ENCODE results near the gene EHBP1.

DNA sequence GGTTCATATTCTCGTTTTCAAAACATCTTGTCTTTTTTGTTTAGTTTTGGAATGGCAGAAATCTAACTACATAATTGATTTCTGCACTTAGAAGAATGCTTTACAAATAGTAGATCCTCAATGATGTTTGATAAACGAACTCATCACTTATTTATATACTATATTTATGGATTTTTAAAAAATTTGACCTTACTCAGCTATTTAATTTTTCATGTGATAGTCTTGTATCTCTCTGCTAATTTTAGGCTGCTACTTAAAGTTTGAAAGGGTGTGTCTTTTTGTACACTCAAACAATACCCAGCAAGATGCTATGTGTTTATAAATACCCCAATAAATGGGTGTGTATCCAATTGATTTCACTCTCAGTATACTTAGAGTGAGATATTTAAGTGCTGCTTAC is 86.9 kb downstream of the EHBP1 start:
- TF ChIP-seq, protein P1, sequence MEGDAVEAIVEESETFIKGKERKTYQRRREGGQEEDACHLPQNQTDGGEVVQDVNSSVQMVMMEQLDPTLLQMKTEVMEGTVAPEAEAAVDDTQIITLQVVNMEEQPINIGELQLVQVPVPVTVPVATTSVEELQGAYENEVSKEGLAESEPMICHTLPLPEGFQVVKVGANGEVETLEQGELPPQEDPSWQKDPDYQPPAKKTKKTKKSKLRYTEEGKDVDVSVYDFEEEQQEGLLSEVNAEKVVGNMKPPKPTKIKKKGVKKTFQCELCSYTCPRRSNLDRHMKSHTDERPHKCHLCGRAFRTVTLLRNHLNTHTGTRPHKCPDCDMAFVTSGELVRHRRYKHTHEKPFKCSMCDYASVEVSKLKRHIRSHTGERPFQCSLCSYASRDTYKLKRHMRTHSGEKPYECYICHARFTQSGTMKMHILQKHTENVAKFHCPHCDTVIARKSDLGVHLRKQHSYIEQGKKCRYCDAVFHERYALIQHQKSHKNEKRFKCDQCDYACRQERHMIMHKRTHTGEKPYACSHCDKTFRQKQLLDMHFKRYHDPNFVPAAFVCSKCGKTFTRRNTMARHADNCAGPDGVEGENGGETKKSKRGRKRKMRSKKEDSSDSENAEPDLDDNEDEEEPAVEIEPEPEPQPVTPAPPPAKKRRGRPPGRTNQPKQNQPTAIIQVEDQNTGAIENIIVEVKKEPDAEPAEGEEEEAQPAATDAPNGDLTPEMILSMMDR (IDR thresholded peaks at IDR 0.05 in 4 of 5, conservative IDR thresholded peaks at IDR 0.05 in 1 of 5), result no peak
- no peak for TF ChIP-seq POLR2A (IDR thresholded peaks at IDR 0.05)

Data from gastrocnemius medialis (tissue), 4 donors.